ENCODE data around the gene P2RX6. TPM values are rescaled to one million over a fixed set of nuclear protein-coding genes. Genes with fewer than 3 reads are reported as not detected.

P2RX6 gene
- total RNA-seq, 2 donors from 2014 or later, result 0.81 TPM; not detected in 1

DNA sequence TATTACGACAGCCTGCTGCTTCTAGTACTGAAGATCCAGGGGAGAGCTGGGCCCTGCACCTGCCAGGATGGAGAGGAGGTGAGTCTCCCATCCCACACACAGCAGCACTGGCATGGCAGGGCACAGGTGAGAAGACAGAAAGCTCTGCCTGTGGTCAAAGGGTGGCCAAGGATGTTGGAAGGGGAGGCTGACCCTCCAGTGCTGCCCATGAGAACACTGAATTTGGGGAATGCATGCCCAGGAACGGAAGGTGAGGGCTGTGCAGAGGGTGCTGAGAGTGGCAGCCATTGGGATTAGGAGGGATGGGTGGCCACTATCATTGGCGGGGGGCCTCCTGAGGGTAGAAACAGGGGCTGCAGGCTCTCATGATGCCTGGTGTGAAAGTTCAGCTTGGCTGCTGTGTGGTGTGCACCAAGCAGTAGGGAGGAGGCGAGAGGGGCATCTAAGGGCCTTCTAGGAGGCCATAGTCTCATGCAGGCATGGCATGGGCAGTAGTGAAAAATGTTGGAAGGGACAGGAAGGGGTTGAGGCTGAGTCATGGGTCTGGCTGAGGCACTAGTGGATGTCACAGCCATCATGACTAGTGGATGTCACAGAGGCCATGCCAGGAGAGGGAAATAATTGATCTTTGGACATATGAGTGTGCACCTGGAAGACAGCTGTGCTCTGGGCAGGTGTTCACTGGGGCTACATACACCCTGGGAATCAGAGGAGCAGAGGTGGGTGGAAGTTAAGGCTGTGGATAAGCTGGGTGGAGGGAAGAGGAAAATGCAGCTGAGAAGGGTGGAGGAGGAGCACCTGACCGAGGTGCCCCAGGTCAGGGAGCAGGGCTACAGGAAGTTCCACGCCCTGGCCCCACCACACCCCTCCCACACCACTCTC is 28.3 kb downstream of the P2RX6 start:
- Histone ChIP-seq H3K4me3 (no peak overlapping the region), H3K27me3 (replicated peaks; ENCODE audit: insufficient read depth) (no peaks in the 10 kb centered on the region), H3K36me3 (no peaks in the 10 kb centered on the region), H3K4me1 (ENCODE audit: control insufficient read depth in 1 of 2, low read depth in 2 of 2) (peaks cover 11 to 14% of the 10 kb centered on the region in 2 donors), H3K9me3 (no peaks in the 10 kb centered on the region), H3K27ac (no peak overlapping the region)
- ATAC-seq (ENCODE audit: insufficient number of reproducible peaks, low FRiP score, low read depth), result peak; percentile 22
- no peak for TF ChIP-seq CTCF (IDR thresholded peaks at IDR 0.05)
- DNase-seq (ENCODE audit: low spot score), result no peak

DNA sequence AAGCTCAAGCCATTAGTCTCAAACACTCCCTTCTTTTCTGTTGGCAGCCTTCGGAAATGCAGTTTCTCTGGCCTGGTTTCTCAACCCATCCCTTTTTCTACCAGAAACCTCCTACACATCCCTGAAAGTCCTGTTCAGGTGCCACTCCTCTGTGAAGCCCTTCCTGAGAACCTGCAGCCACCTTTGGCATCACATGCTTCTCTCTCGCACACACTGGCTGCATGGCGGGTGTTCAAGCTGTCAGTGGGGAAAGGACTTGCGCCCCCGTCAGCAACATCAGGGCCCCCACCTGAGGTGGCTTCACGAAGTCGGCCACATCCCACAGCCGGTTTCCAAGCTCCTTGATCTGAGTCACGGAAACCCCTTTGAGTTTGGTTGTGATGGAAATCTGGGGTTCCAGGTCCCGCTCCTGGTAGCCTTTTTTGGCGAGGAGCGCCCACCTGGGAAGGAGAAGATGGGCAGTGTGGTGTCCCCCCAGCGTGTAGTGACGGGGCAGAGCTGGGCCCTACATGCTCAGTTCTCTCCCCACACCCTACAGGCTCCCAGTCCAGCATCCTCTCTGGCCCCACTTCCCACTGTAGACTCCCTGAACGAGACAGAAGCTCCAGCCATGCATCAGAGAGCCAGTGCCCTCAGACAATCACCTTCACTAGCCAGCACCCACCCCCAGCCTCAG is 29.0 kb downstream of the P2RX6 start:
- DNase-seq (ENCODE audit: low spot score) (no peak), ATAC-seq (ENCODE audit: insufficient number of reproducible peaks, low FRiP score, low read depth) (no peak)
- TF ChIP-seq CTCF (IDR thresholded peaks at IDR 0.05), result no peak
- no peaks in the 10 kb centered on the region for H3K9me3 ChIP-seq
- H3K27me3 ChIP-seq (replicated peaks; ENCODE audit: insufficient read depth), result no peaks in the 10 kb centered on the region
- no peaks in the 10 kb centered on the region for H3K36me3 ChIP-seq
- no peak overlapping the region for H3K27ac ChIP-seq
- peaks cover 11 to 14% of the 10 kb centered on the region in 2 donors for H3K4me1 ChIP-seq (ENCODE audit: control insufficient read depth in 1 of 2, low read depth in 2 of 2)
- H3K4me3 ChIP-seq, result peak overlapping the region; percentile 72

DNA sequence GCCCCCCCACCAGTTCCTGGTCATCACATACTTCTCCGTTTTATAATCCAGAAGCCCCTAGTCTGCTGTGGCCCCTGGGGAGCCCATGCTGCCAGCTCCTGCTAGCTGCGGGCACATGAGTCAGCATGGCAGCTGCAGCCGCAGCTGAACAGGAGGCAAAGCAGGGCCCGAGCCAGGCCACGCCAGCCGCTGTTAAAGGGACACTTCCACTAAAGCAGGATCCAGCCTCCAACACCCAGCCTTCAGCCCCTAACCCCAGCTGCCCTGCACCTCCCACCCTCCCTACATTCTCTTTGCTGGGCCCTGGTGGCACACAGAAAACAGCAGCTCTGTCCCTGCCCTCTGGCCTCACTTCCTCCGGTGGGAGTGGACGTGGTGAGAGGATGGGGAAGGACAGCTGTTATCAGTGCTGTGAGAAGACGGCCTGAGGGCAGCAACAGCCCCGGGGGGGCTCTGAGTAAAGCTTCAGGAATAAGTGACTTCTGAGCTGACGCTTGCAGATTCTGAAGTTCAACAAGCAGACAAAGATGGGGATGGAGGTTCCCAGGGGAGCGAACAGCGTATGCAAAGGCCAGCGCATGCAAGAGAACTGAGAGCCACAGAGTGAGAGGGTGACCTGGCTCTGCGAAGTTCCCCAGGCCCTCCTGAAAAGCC is 30.1 kb downstream of the P2RX6 start:
- no peaks in the 10 kb centered on the region for H3K27me3 ChIP-seq (replicated peaks; ENCODE audit: insufficient read depth)
- H3K4me3 ChIP-seq, result peak overlapping the region; percentile 72
- H3K9me3 ChIP-seq, result no peaks in the 10 kb centered on the region
- ATAC-seq (ENCODE audit: insufficient number of reproducible peaks, low FRiP score, low read depth) (peak; percentile 29), DNase-seq (ENCODE audit: low spot score) (no peak)
- no peaks in the 10 kb centered on the region for H3K36me3 ChIP-seq
- no peak for TF ChIP-seq CTCF (IDR thresholded peaks at IDR 0.05)
- no peak overlapping the region for H3K27ac ChIP-seq
- peaks cover 11 to 14% of the 10 kb centered on the region in 2 donors for H3K4me1 ChIP-seq (ENCODE audit: control insufficient read depth in 1 of 2, low read depth in 2 of 2)

DNA sequence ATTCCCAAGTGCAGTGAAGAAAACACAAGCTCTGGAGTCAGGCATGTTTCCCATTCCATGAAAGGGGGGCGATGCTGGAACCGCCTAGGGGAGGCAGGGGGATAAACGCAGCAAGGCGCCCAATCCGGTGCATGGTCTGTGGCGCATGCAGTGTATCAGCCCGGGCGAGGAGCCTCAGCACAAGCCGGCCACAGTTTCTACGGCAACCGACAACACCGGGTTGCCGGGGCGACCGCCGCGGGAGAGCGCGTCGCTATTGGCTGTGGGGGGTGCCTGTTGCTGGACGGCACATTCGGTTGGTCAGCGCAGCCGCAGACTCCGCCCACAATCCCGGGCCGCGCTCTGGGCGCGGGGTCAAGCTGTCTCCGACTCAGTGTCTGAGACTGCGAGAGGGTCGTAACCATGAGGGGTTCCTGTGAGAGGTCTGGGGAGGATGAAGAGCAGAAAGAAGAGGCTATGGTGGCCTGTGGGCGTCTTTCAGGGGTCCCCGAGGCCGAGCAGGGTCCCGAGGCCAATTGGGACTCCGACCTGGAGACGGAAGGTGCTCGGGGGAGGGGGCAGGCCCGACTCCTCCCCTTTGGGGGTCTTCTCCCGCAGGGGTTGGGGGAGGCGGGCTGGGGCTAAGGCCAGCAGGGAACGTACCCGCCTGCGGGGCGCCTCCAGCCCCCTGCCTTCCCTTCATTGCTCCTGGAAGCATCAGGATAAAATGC is 30.8 kb downstream of the P2RX6 start, which contains the start of gene LRRC74B:
Gene LRRC74B (plus strand): TSS at position 362 of the 710 bp plus-strand sequence. CDS start 41 bp downstream, at position 403.
- Histone ChIP-seq H3K27me3 (replicated peaks; ENCODE audit: insufficient read depth) (no peaks in the 10 kb centered on the region), H3K27ac (no peak within 1 kb of the TSS), H3K9me3 (no peaks in the 10 kb centered on the region), H3K36me3 (no peaks in the 10 kb centered on the region), H3K4me1 (ENCODE audit: control insufficient read depth in 1 of 2, low read depth in 2 of 2) (peaks cover 11 to 14% of the 10 kb centered on the region in 2 donors), H3K4me3 (peak within 1 kb of the TSS; percentile 72)
- ATAC-seq (ENCODE audit: insufficient number of reproducible peaks, low FRiP score, low read depth) (peak; percentile 75), DNase-seq (ENCODE audit: low spot score) (peak; percentile 50)
- no peak for TF ChIP-seq CTCF (IDR thresholded peaks at IDR 0.05)

Measured in thoracic aorta (tissue), 2 donors.